CD14-positive monocyte (primary cell): ENCODE measurements around the gene FERMT2. TPM values are rescaled to one million over a fixed set of nuclear protein-coding genes. Genes with fewer than 3 reads are reported as not detected.

ENCODE experiments used
- DNase-seq, 3 donors: peaks; one replicate each; pipeline ENCODE4 v3.0.0-alpha.2; 2011 to 2022
- H2AFZ ChIP-seq: 2 replicates; pipeline ENCODE4 v1.6.0; 2012; ENCODE audit warnings: mild to moderate bottlenecking, low read depth, low read length, inconsistent platforms; ENCODE audit not compliant: insufficient read depth, poor library complexity, severe bottlenecking
- H3K27ac ChIP-seq, 2 donors: 1 replicate in 1 of 2; 2 replicates in 1 of 2; pipeline ENCODE4 v1.5.1; 2012 to 2013; ENCODE audit warnings: low read length in 2 of 2, control low read depth in 1 of 2, inconsistent platforms in 1 of 2, low read depth in 1 of 2, mild to moderate bottlenecking in 1 of 2
- H3K27me3 ChIP-seq, 2 donors: one replicate each; pipeline versions ENCODE4 v1.6.0 to v1.6.1; 2011 to 2013; ENCODE audit warnings: low read length in 2 of 2; ENCODE audit not compliant: control insufficient read depth in 2 of 2, insufficient read depth in 2 of 2
- H3K36me3 ChIP-seq, 2 donors: replicated peaks in 1 of 2; 1 replicate in 1 of 2; 2 replicates in 1 of 2; pipeline versions ENCODE4 v1.5.1 to v1.6.1; 2012 to 2013; ENCODE audit warnings: low read length in 2 of 2, control low read depth in 1 of 2, inconsistent platforms in 1 of 2, mild to moderate bottlenecking in 1 of 2; ENCODE audit not compliant: insufficient read depth in 2 of 2, control insufficient read depth in 1 of 2
- H3K4me1 ChIP-seq, 2 donors: 1 replicate in 1 of 2; 2 replicates in 1 of 2; pipeline versions ENCODE4 v1.5.1 to v1.6.1; 2012 to 2013; ENCODE audit warnings: low read length in 2 of 2, control low read depth in 1 of 2, inconsistent platforms in 1 of 2, mild to moderate bottlenecking in 1 of 2, moderate library complexity in 1 of 2; ENCODE audit not compliant: insufficient read depth in 2 of 2, control insufficient read depth in 1 of 2
- H3K4me2 ChIP-seq: replicated peaks from 2 replicates; pipeline ENCODE3; 2012; ENCODE audit warnings: low read length, moderate library complexity, mild to moderate bottlenecking; ENCODE audit not compliant: poor library complexity, severe bottlenecking; ENCODE audit errors: extremely low read depth
- H3K4me3 ChIP-seq, 3 experiments: fragments of 200-600 bp in 1 of 3; sonication (generic) in 1 of 3; replicated peaks in 1 of 3; 1 replicate in 2 of 3; 2 replicates in 1 of 3; pipeline ENCODE4 v1.5.1; 2011 to 2013; ENCODE audit warnings: low read length in 3 of 3, mild to moderate bottlenecking in 3 of 3, control low read depth in 2 of 3, low read depth in 2 of 3, inconsistent platforms in 1 of 3, moderate library complexity in 1 of 3
- H3K79me2 ChIP-seq: 2 replicates; pipeline ENCODE4 v1.6.0; 2012; ENCODE audit warnings: mild to moderate bottlenecking, control low read depth, inconsistent platforms, low read length, moderate library complexity; ENCODE audit not compliant: insufficient read depth
- H3K9ac ChIP-seq: 2 replicates; pipeline ENCODE4 v1.6.0; 2017; ENCODE audit warnings: low read length, mild to moderate bottlenecking; ENCODE audit not compliant: insufficient read depth, poor library complexity, severe bottlenecking
- H3K9me3 ChIP-seq, 2 donors: replicated peaks in 1 of 2; 1 replicate in 1 of 2; 2 replicates in 1 of 2; pipeline versions ENCODE4 v1.5.1 to v1.6.1; 2012 to 2013; ENCODE audit warnings: low read length in 2 of 2, control low read depth in 1 of 2; ENCODE audit not compliant: control insufficient read depth in 1 of 2, insufficient read depth in 1 of 2
- H4K20me1 ChIP-seq: 2 replicates; pipeline ENCODE4 v1.6.0; 2012; ENCODE audit warnings: mild to moderate bottlenecking, low read length, control low read depth, moderate library complexity; ENCODE audit not compliant: insufficient read depth
- H3K27ac Mint-ChIP-seq, 7 donors: one replicate each; pipeline ENCODE4 v1.8.0; 2020; ENCODE audit warnings: mild to moderate bottlenecking in 7 of 7, mixed read lengths in 7 of 7, moderate library complexity in 6 of 7, inconsistent platforms in 2 of 7
- H3K27me3 Mint-ChIP-seq, 3 donors: one replicate each; pipeline ENCODE4 v1.8.0; 2021 to 2022; ENCODE audit warnings: low read depth in 3 of 3, mild to moderate bottlenecking in 3 of 3, mixed read lengths in 3 of 3, moderate library complexity in 3 of 3, inconsistent platforms in 1 of 3
- H3K36me3 Mint-ChIP-seq, 2 donors: one replicate each; pipeline ENCODE4 v1.8.0; 2020; ENCODE audit warnings: mixed read lengths in 2 of 2, inconsistent platforms in 1 of 2, mild to moderate bottlenecking in 1 of 2
- H3K4me1 Mint-ChIP-seq: one replicate; pipeline ENCODE4 v1.8.0; 2020; ENCODE audit warnings: mild to moderate bottlenecking, mixed read lengths
- H3K4me3 Mint-ChIP-seq, 2 donors: one replicate each; pipeline ENCODE4 v1.8.0; 2020; ENCODE audit warnings: mild to moderate bottlenecking in 2 of 2, mixed read lengths in 2 of 2, moderate library complexity in 1 of 2
- H3K9me3 Mint-ChIP-seq, 7 donors: one replicate each; pipeline ENCODE4 v1.8.0; 2020 to 2022; ENCODE audit warnings: mixed read lengths in 7 of 7, mild to moderate bottlenecking in 6 of 7, moderate library complexity in 6 of 7, inconsistent platforms in 2 of 7
- CTCF ChIP-seq: fragments of 200-600 bp; IDR thresholded peaks from one replicate; pipeline ENCODE4 v1.8.0; 2022; ENCODE audit warnings: antibody characterized with exemption, mild to moderate bottlenecking
- WGBS: methylation state at CpG from one replicate; pipeline ENCODE4 v1.1.5; 2013; ENCODE audit warnings: missing lambda C conversion rate; ENCODE audit not compliant: insufficient coverage; 5-methylcytosine and 5-hydroxymethylcytosine counted together
- intact Hi-C, 2 donors: fragments of 100-400 bp; cut with micrococcal nuclease; formaldehyde crosslinking; loops; one replicate each; pipeline versions ENCODE4 v1.15.0 to v1.15.1; 2023
- polyA plus RNA-seq, 3 donors: library from polyadenylated mRNA; depleted of rRNA in 1 of 3; unstranded in 2 of 3; stranded (reverse) in 1 of 3; fragments of 300-500 nt in 2 of 3; fragments of >200 nt in 1 of 3; fragmentation: Illumina TruSeq in 2 of 3; gene quantifications; 1 replicate in 2 of 3; 2 replicates in 1 of 3; pipeline ENCODE4 v1.2.3, GENCODE V29; 2012 to 2021

Gene FERMT2
- polyA plus RNA-seq, 3 donors: not detected

GRCh38 chr14:52827426-52827825 lies 123.4 kb downstream of the FERMT2 start:
- Mint-ChIP-seq H3K4me3 (no peak overlapping the region), H3K27me3 (peaks cover 4 to 10% (median 6%) of the 10 kb centered on the region in 3 donors), H3K27ac (no peak overlapping the region), H3K4me1 (no peaks in the 10 kb centered on the region), H3K9me3 (no peaks in the 10 kb centered on the region), H3K36me3 (no peaks in the 10 kb centered on the region)
- Histone ChIP-seq H3K4me2 (no peak overlapping the region), H3K4me1 (no peaks in the 10 kb centered on the region), H2AFZ (no peak overlapping the region), H4K20me1 (no peaks in the 10 kb centered on the region), H3K4me3 (no peak overlapping the region), H3K27me3 (peaks cover 2 to 4% of the 10 kb centered on the region in 2 donors), H3K9me3 (no peaks in the 10 kb centered on the region), H3K9ac (no peak overlapping the region), H3K79me2 (no peaks in the 10 kb centered on the region), H3K27ac (no peak overlapping the region), H3K36me3 (no peaks in the 10 kb centered on the region)
- intact Hi-C loops: loop anchor here (2.0 to 10.0 kb wide), 3 partner anchors 135 to 477 kb away; no protein-coding TSS in a partner anchor
- DNase-seq: no peak
- TF ChIP-seq CTCF: no peak

- H3K4me3 Mint-ChIP-seq: no peak overlapping the region
- peaks cover 2 to 10% (median 9%) of the 10 kb centered on the region in 3 donors for H3K27me3 Mint-ChIP-seq
- H3K4me3 ChIP-seq: no peak overlapping the region
- no peaks in the 10 kb centered on the region for H3K79me2 ChIP-seq
- H3K4me1 ChIP-seq: no peaks in the 10 kb centered on the region
- DNase-seq: no peak
- H3K27ac Mint-ChIP-seq: no peak overlapping the region
- no peak overlapping the region for H3K27ac ChIP-seq
- H2AFZ ChIP-seq: no peak overlapping the region
- H3K4me1 Mint-ChIP-seq: no peaks in the 10 kb centered on the region
- no peak overlapping the region for H3K4me2 ChIP-seq
- TF ChIP-seq CTCF: no peak
- no peaks in the 10 kb centered on the region for H3K9me3 Mint-ChIP-seq
- H3K36me3 ChIP-seq: no peaks in the 10 kb centered on the region
- no peaks in the 10 kb centered on the region for H3K9me3 ChIP-seq
- H3K36me3 Mint-ChIP-seq: no peaks in the 10 kb centered on the region
- WGBS: no CpG with 5 or more reads among the region's 4 CpGs
- intact Hi-C loops: loop anchor here in 1 of 2 donors (10.0 kb wide), 2 partner anchors 230 to 480 kb away; no protein-coding TSS in a partner anchor
- H4K20me1 ChIP-seq: no peaks in the 10 kb centered on the region
- peaks cover 2 to 4% of the 10 kb centered on the region in 2 donors for H3K27me3 ChIP-seq
- H3K9ac ChIP-seq: no peak overlapping the region
Measured at GRCh38 chr14:52825085-52825484, 125.8 kb downstream of the FERMT2 start.
